ENCODE measurements around the gene GPSM3.
"Not testable (repeated sequence)": the region's sequence is repeated elsewhere in the genome, so short reads cannot be mapped to it uniquely, and the experiment has no call there.

GPSM3 gene

DNA sequence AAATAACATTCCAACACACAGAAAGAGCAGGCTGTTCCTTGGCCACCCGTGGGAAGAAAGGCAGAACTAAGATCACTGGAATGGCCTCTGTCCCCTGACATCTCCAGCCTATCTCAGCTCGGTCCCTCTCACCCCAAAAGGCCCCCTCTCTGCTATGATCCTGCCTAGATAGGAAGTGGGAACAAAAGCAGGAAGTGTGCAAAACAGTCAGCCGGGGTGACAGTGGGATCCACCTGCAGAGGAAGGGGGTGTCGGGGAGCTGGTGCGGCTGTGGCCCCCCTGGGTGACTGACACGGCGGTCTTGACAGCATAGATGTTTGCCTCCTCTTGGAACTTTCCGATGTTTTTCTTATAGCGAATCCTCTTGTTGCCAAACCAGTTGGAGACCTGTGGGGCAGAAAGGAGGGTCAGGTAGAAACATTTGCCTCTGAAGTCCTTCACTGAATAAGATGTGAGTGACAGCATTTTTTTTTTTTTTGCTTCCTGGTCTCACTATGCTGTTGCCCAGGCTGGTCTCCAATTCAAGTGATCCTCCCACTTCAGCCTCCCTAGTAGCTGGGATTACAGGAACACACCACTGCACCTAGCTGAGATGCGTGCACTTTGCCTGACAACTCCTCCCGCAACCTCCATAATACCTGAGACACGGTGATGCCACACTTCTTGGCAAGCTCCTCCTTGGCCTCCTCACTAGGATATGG is 5.3 kb downstream of the GPSM3 start:
- no peak for DNase-seq (ENCODE audit: low read depth)

DNA sequence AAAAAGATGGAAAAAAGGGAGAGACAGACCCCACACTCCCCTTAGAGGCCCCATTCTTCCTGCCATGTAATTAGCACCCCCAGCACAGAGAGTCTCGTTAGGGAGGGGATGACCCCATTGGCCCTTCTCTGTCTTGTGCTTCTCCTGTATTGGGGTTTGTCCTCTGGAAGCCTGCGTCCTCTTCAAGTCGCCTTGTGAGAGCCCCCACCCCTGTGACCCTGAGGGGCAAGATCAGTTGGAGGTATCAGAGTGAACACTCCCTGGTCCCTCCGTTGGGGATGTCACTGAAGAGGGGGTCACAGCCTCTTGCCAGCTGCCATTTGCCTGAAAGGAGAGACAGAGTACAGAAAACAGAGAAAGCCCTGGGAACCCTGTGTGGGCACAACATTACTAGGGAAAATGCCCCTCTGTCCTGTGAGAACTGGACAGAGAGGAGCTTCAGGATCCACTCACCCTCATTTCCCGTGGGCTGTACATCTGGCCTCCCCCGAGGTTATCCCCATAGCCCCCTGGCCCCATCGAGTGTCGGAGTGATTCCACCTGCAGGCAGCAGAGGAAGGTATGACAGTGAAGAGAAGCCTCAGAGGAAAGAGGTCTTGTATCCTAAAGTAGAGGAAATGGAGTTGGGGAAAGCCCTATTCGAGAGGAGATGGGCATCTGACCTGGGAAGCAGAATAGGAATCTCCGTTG is 6.1 kb downstream of the GPSM3 start:
- not testable (repeated sequence) for DNase-seq (ENCODE audit: low read depth)

- DNase-seq (ENCODE audit: low read depth): not testable (repeated sequence)
These were observed 6.7 kb downstream of the GPSM3 start for GRCh38 chr6:32185681-32186131.

DNA sequence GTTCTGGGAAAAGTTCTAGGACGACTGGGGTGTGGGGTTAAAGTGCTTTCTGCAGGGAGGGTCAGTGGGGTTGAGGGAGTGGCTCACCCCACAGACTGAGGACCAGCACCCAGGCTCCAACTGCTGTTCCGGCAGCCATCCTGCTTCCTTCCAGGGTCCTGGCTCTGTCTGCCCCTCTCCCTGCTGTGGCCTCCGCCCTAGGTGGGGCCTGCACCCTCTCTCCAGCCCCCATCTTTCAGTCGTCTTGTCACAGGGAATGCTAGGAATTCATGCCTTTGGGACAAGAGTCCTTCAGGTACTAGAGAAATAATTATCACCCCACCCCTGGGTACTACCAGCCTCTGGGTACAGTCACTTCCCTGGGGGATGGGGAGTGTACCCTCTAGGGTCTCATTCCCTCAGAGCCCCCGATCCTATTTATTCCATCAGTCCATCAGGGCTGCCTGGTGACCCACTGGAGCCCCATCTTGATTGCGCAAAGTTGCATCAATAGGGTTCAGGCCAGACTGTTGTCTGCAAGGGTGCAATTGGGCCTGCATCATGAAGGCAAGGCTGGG is 8.3 kb downstream of the GPSM3 start, which contains the start of gene AGER:
Gene AGER, minus strand, starts transcription at position 170 of the 557 bp plus-strand sequence. Its CDS starts 31 bp downstream, at position 139.
- DNase-seq (ENCODE audit: low read depth): no peak

DNA sequence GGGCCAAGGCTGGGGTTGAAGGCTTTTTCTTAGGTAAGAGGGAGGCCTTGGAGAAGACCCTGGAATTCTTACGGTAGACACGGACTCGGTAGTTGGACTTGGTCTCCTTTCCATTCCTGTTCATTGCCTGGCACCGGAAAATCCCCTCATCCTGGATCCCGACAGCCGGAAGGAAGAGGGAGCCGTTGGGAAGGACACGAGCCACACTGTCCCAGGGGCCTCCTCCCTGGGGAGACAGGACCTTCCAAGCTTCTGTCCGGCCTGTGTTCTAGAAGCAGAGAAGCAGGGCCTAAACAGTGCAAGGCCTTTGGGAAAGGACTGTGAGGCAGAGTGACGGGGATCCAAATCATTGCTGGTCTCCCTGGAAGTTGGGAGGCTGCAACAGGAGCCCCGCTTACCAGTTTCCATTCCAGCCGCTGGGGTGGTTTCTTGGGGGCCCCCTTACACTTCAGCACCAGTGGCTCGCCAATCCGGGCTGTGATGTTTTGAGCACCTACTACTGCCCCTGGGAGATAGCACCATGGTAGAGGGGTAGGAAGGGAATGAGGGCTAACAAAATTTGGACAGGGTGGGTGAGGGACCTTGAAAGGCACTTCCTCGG is 8.9 kb downstream of the GPSM3 start:
- no peak for DNase-seq (ENCODE audit: low read depth)

DNA sequence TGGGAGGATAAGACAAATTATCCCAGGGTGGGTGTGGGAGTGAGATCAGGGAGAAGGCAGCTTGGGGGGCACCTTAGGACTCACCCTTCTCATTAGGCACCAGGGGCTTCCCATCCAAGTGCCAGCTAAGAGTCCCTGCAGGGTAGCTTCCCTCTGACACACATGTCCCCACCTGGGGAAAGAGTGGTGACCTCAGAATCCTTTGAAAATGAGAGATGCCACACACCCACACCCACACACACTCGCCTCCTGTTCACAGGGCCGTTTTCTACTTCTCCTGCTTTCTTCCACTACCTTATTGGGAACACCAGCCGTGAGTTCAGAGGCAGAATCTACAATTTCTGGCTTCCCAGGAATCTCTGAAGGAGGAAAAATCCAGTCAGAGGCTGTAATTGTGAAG is 9.4 kb downstream of the GPSM3 start:
- DNase-seq (ENCODE audit: low read depth): no peak

DNA sequence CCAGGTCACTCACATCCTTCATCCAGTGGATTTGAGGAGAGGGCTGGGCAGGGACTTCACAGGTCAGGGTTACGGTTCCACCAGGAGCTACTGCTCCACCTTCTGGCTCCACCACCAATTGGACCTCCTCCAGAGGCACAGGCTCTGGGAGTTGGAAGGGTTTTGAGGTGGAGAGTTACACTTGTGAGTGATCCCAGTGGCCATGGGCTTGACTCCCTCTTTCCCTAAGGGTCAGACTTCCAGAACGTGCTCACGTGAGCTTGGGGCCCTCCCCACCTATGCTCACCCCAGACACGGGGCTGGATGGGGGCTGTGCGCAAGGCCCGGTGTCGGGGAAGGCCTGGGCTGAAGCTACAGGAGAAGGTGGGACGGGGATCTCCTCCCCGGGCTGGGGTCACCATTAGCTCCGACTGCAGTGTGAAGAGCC is 9.9 kb downstream of the GPSM3 start:
- no peak for DNase-seq (ENCODE audit: low read depth)

DNA sequence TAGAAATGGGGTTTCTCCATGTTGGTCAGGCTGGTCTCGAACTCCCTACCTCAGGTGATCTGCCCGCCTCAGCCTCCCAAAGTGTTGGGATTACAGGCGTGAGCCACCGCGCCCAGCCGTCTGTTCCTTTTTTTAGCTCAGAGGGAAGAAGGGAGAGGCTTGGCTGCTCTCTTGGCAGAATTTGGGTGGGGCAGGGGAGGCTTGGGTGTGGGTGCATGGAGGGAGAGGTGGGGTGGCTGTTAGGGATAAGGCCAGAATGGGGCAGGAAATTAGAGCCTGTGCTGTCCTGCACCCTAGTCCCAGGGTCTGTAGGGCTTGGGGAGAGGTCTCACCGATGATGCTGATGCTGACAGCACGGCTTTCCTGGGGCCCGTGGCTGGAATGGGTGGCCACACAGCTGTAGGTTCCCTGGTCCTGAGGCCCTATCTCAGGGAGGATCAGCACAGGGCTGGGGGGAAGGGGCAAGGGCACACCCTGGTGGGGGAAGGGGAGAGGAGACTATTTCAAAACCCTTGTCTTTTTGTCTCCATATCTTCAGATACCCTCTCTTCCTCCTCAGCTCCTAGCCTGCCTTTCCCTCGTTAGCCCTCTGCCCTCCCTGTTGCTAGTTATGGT is 10.4 kb downstream of the GPSM3 start:
- no peak for DNase-seq (ENCODE audit: low read depth)

DNA sequence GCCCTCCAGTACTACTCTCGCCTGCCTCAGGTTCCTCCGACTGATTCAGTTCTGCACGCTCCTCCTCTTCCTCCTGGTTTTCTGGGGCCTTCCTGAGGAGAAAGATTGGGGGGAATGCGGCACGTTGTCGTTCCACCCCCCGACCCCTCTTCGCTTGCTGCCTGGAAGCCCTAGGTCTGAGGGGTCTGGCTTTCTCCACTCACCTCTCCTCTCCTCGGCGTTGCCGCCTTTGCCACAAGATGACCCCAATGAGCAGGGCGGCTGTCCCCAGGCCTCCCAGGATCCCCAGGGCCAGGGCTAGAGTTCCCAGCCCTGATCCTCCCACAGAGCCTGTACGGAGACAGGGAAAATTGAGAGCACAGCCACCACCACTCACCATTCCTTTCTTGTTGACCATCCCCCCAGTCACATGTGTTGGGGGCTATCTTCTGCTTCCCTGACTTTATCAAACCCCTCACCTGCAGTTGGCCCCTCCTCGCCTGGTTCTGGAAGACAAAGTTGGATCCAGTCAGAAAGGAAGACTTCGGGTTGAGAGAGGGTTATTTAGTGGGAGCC is 11.2 kb downstream of the GPSM3 start:
- no peak for DNase-seq (ENCODE audit: low read depth)

GRCh38 chr6:32179766-32180405 is 12.6 kb downstream of the GPSM3 start:
- DNase-seq (ENCODE audit: low read depth): no peak

- no peak for DNase-seq (ENCODE audit: low read depth)
These were observed 13.6 kb downstream of the GPSM3 start for GRCh38 chr6:32178547-32179440.

DNA sequence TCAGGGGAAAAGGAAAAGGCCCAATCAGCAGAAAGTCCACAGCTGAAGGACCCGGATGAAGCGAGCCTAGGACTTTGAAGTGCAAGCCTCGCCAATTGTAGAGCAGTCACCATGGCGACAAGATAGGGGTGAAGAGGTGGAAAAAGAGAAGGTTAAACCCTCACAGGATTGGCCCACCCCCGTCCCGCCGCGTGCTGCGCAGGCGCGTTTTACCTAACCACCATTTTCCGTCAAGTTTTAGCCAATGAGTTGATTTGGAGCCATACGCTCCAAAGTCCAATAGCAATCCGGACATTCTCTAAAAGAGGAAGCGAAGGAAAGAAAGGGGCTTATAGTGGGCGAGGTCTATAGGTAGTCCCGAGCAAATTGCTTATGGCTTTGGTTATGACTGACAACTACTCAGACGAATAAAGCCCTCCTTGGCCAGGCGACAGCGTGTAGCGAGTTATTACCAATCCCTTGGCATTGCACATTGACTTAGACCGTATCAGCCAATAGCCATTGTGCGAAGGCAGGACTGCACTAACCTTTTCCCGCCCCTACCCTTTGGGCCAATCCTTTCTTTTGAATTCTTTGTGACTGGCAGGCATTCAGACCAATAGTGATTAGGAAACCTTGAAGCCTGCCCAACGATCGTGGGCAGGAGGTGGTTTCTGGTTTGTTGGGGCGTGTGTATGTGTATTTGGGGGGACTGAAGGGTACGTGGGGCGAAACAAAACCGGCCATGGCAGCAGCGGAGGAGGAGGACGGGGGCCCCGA is 14.5 kb downstream of the GPSM3 start, which contains the start of gene RNF5:
Gene RNF5, plus strand, starts transcription at position 618 of the 759 bp plus-strand sequence. Its CDS starts 107 bp downstream, at position 725.
- DNase-seq (ENCODE audit: low read depth): peak; percentile 84

- no peak for DNase-seq (ENCODE audit: low read depth)
These were observed 15.2 kb downstream of the GPSM3 start for GRCh38 chr6:32177183-32177787.

DNA sequence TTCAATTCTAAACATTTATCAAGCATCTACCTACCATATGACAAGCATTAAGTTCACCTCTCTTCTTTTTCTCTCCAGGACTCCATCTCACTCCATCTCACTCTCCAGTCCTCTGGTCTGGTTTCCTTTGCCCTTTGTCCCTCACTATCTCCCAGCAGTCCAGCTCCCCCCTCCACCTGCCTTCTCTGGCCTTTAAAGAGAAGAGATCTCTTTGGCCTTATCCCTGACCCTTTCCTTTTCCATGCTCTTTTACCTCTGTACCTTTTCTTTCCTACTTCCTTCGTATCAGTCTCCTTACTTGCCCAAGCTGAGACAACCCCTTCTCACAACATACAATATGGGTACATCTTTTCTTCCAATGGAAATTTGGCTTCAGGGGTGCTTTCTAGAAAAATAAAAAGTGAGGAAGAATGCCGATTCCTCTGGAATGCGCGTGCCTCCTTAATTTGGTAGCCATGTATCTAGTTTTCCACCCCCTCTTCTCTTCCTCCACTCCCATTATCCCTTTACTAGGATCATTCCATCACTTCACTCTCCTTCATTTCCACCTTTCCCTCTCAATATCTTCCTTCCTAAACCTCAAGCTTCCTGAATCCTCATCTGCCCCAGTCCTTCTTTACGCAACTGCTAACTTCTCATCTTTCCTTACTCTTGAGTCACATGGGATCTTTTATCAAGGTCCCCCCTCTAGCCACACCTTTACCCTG is 15.8 kb downstream of the GPSM3 start:
- DNase-seq (ENCODE audit: low read depth): no peak

DNA sequence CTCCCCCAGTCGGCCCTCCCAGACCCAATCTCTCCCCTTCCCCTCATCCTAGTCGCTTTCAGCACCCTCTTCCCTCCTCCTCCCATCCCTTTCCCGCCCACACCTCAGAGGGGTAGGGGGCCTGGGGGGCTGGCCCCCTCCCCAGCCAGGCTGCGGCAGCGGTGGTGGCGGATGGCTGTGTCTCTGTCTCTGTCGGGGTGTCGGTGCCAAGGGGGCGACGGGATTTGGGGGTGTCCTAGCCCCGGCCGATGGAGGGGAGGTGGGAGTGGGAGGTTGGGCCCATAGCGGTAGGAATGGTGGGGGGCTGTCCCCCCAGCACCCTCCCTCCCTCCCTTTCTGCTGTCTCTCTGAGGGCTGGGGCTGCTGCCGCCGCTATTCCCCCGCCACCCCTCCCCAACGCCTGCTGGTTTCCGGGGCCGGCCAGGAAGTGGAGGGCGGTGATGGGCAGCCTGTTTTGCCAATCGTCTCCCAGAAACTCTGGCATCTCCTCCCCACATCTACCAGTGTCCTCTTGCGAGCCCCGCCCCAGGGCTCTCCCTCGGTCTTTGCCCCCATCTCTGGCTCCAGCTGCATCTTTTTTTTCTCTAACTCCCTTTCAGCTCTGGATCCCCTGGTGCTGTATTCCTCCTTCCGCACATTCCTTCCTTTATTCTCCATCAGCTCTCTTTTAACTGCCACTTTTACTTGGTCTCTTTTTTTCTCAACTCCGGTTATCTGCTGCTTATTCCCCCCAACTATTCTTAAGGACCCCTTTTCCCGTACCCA is 16.6 kb downstream of the GPSM3 start, which contains the start of gene AGPAT1:
Gene AGPAT1, minus strand, starts transcription at position 374 of the 765 bp plus-strand sequence. CDS start 4,588 bp downstream, outside the sequence.
- DNase-seq (ENCODE audit: low read depth): peak; percentile 93

DNA sequence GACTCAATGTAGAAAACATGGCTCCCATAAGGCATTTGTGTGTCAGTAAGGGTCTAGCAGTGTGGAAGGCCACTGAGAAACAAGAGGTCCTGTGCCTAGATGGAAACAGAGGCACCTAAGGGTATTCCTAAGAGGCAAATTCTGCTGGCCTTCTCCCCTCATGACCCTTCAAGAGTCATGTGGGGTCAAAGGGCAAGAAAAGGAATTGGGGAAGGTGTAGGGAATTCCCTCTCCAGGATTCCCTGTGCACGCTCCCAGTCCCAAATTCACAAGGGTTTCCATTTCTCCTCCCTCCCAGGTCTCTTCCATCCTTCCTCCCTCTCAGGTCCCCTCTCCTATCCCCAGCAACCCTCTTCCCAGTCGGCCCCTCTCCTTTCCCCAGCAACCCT is 17.1 kb downstream of the GPSM3 start:
- DNase-seq (ENCODE audit: low read depth): no peak

DNA sequence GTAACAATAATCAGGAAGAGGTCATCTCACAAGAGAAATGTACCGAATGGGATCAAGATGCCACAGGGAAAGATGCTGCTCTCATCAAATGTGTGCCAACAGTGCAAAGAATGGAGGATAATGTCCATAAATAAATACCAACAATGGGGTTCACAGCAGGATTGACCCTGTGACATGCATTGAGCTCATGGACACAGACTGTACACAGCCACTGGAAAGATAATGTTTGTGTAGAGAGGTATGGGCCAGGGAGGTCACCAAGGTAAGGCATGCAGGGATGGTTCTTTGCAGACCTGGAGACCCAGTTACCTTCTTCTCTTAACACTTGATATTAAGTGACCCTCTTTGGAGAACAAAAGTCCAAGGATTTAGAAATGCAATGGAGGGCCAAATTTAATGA is 18.0 kb downstream of the GPSM3 start:
- DNase-seq (ENCODE audit: low read depth): no peak

Measured in activated T-helper 1 cell treated with Interleukin-2 at 50 U/mL for 16 hours (primary cell).